Measurements from ENCODE around the gene MN1.

MN1 gene

GRCh38 chr22:27825174-27825573, 23.6 kb upstream of the MN1 start:
- no peak for DNase-seq
- no peaks in the 10 kb centered on the region for H3K4me1 ChIP-seq (ENCODE audit: low read length)

GRCh38 chr22:27823221-27823620, 21.7 kb upstream of the MN1 start:
- H3K27ac ChIP-seq (ENCODE audit: low read length) = no peak overlapping the region
- no peak overlapping the region for H3K9ac ChIP-seq (ENCODE audit: low read length)
- no peaks in the 10 kb centered on the region for H3K9me2 ChIP-seq (replicated peaks; ENCODE audit: insufficient read depth, low read length)
- H3K79me2 ChIP-seq (ENCODE audit: low read length) = no peaks in the 10 kb centered on the region
- no peaks in the 10 kb centered on the region for H4K20me1 ChIP-seq (ENCODE audit: insufficient read depth, low read length)
- H3K4me2 ChIP-seq (ENCODE audit: low read depth, low read length) = no peak overlapping the region
- TF ChIP-seq EZH2phosphoT487 (IDR thresholded peaks at IDR 0.05; ENCODE audit: low read length) (no peak), CTCF (IDR thresholded peaks at IDR 0.05; ENCODE audit: low read length) (no peak), EZH2 (optimal IDR thresholded peaks at IDR 0.05; ENCODE audit: low read depth, low read length) (no peak)
- H3K4me3 ChIP-seq (ENCODE audit: low read length) = no peak overlapping the region
- no peaks in the 10 kb centered on the region for H3F3A ChIP-seq (ENCODE audit: insufficient read depth, low read length)
- no peak for DNase-seq
- no peaks in the 10 kb centered on the region for H3K36me3 ChIP-seq (replicated peaks; ENCODE audit: insufficient read depth, low read length)
- H3K4me1 ChIP-seq (ENCODE audit: low read length) = no peaks in the 10 kb centered on the region
- H3K9me3 ChIP-seq (replicated peaks; ENCODE audit: insufficient read depth, low read length) = no peaks in the 10 kb centered on the region
- no peaks in the 10 kb centered on the region for H3K27me3 ChIP-seq (replicated peaks; ENCODE audit: insufficient read depth, low read length)
- H2AFZ ChIP-seq (ENCODE audit: low read length) = no peak overlapping the region

More at GRCh38 chr22:27825174-27825573, 23.6 kb upstream of the MN1 start:
- no peaks in the 10 kb centered on the region for H4K20me1 ChIP-seq (ENCODE audit: insufficient read depth, low read length)
- no peaks in the 10 kb centered on the region for H3K9me3 ChIP-seq (replicated peaks; ENCODE audit: insufficient read depth, low read length)
- no peak for TF ChIP-seq EZH2 (optimal IDR thresholded peaks at IDR 0.05; ENCODE audit: low read depth, low read length)
- TF ChIP-seq EZH2phosphoT487 (IDR thresholded peaks at IDR 0.05; ENCODE audit: low read length) = no peak
- peak; percentile 37 for TF ChIP-seq CTCF (IDR thresholded peaks at IDR 0.05; ENCODE audit: low read length)
- H3K9me2 ChIP-seq (replicated peaks; ENCODE audit: insufficient read depth, low read length) = no peaks in the 10 kb centered on the region
- no peaks in the 10 kb centered on the region for H3F3A ChIP-seq (ENCODE audit: insufficient read depth, low read length)
- H3K36me3 ChIP-seq (replicated peaks; ENCODE audit: insufficient read depth, low read length) = no peaks in the 10 kb centered on the region
- no peak overlapping the region for H3K9ac ChIP-seq (ENCODE audit: low read length)
- H3K27me3 ChIP-seq (replicated peaks; ENCODE audit: insufficient read depth, low read length) = no peaks in the 10 kb centered on the region
- no peak overlapping the region for H3K27ac ChIP-seq (ENCODE audit: low read length)
- no peak overlapping the region for H3K4me3 ChIP-seq (ENCODE audit: low read length)
- no peak overlapping the region for H3K4me2 ChIP-seq (ENCODE audit: low read depth, low read length)
- no peaks in the 10 kb centered on the region for H3K79me2 ChIP-seq (ENCODE audit: low read length)
- no peak overlapping the region for H2AFZ ChIP-seq (ENCODE audit: low read length)

- Histone ChIP-seq H3K27ac (ENCODE audit: low read length) (no peak overlapping the region), H2AFZ (ENCODE audit: low read length) (no peak overlapping the region), H3K36me3 (replicated peaks; ENCODE audit: insufficient read depth, low read length) (no peaks in the 10 kb centered on the region), H3K9ac (ENCODE audit: low read length) (no peak overlapping the region), H3K4me3 (ENCODE audit: low read length) (no peak overlapping the region), H3K4me1 (ENCODE audit: low read length) (no peaks in the 10 kb centered on the region), H4K20me1 (ENCODE audit: insufficient read depth, low read length) (no peaks in the 10 kb centered on the region), H3K79me2 (ENCODE audit: low read length) (no peaks in the 10 kb centered on the region), H3K9me3 (replicated peaks; ENCODE audit: insufficient read depth, low read length) (no peaks in the 10 kb centered on the region), H3K4me2 (ENCODE audit: low read depth, low read length) (no peak overlapping the region), H3F3A (ENCODE audit: insufficient read depth, low read length) (no peaks in the 10 kb centered on the region), H3K9me2 (replicated peaks; ENCODE audit: insufficient read depth, low read length) (no peaks in the 10 kb centered on the region), H3K27me3 (replicated peaks; ENCODE audit: insufficient read depth, low read length) (no peaks in the 10 kb centered on the region)
- DNase-seq = no peak
- TF ChIP-seq CTCF (IDR thresholded peaks at IDR 0.05; ENCODE audit: low read length) (no peak), EZH2 (optimal IDR thresholded peaks at IDR 0.05; ENCODE audit: low read depth, low read length) (no peak), EZH2phosphoT487 (IDR thresholded peaks at IDR 0.05; ENCODE audit: low read length) (no peak)
Measured at GRCh38 chr22:27820896-27821866, 19.6 kb upstream of the MN1 start.
